HepG2 (cell line): ENCODE data around the gene POLR3GL. TPM values are rescaled to one million over a fixed set of nuclear protein-coding genes. Genes with fewer than 3 reads are reported as not detected.

Experiments
- ATAC-seq: fragments of 200-7000 bp; cut with Tn5 transposase; 3 replicates; pipeline ENCODE4 v1.9.1; 2020; ENCODE audit warnings: mild to moderate bottlenecking, moderate library complexity
- BruUV-seq: library from RNA; stranded (reverse); fragments of 400-500 nt; replicated peaks from 2 replicates; lab custom pipeline; 2021; lab: Mats Ljungman, UMichigan
- CTCF ChIA-PET: fragments of 300-600 bp; formaldehyde crosslinking; extraction: SDS; loops from one replicate; lab custom pipeline; 2021; ENCODE audit warnings: low total read pairs, inconsistent platforms, low intra/inter-chr PET ratio; lab: Yijun Ruan, JAX
- POLR2A ChIA-PET: fragments of 350-600 bp; sonication (Branson Sonifier 250); formaldehyde crosslinking; loops from one replicate; lab custom pipeline; 2020; ENCODE audit warnings: antibody characterized with exemption, inconsistent platforms; lab: Yijun Ruan, JAX
- DNase-seq: peaks from one replicate; pipeline ENCODE4 v3.0.0-alpha.2; 2015; ENCODE audit warnings: low spot score
- FAIRE-seq: peaks from 3 replicates; lab custom pipeline; 2011; peaks lifted over from hg19 to GRCh38; lab: Jason Lieb, UNC
- H2AFZ ChIP-seq: one replicate; pipeline ENCODE4 v1.6.1; 2011; ENCODE audit warnings: low read length, inconsistent platforms
- H3K27ac ChIP-seq: fragments of 300-600 bp; 3 replicates; pipeline ENCODE4 v1.8.0; 2011; ENCODE audit warnings: mixed run types, mild to moderate bottlenecking, mixed read lengths, low read length, inconsistent platforms; ENCODE audit not compliant: insufficient read depth; ENCODE audit errors: extremely low read length
- H3K27me3 ChIP-seq, 2 experiments: fragments of 200-600 bp in 1 of 2; 2 replicates in 1 of 2; 3 replicates in 1 of 2; pipeline versions ENCODE4 v1.6.0 to v1.8.0; 2011; ENCODE audit warnings: low read length in 2 of 2, mild to moderate bottlenecking in 2 of 2, moderate library complexity in 2 of 2, inconsistent platforms in 1 of 2; ENCODE audit not compliant: insufficient read depth in 2 of 2, control insufficient read depth in 1 of 2
- H3K36me3 ChIP-seq, 2 experiments: fragments of 200-600 bp in 1 of 2; replicated peaks in 1 of 2; 2 replicates in 1 of 2; 3 replicates in 1 of 2; pipeline versions ENCODE4 v1.5.1 to v1.8.0; 2011; ENCODE audit warnings: low read length in 2 of 2, inconsistent platforms in 1 of 2; ENCODE audit not compliant: insufficient read depth in 2 of 2, control insufficient read depth in 1 of 2
- H3K4me1 ChIP-seq: 2 replicates; pipeline ENCODE4 v1.5.1; 2012; ENCODE audit warnings: low read length, inconsistent platforms; ENCODE audit not compliant: insufficient read depth
- H3K4me2 ChIP-seq: 2 replicates; pipeline ENCODE4 v1.6.0; 2011; ENCODE audit warnings: low read depth, low read length, inconsistent platforms
- H3K4me3 ChIP-seq, 3 experiments: fragments of 200-600 bp in 1 of 3; sonication (generic), shearing (Covaris generic) in 1 of 3; replicated peaks in 1 of 3; 2 replicates each; pipeline ENCODE4 v1.5.1; 2011 to 2016; ENCODE audit warnings: low read length in 3 of 3, inconsistent platforms in 2 of 3, low read depth in 2 of 3, mild to moderate bottlenecking in 2 of 3, control low read depth in 1 of 3, mixed read lengths in 1 of 3; ENCODE audit not compliant: insufficient read depth in 1 of 3
- H3K79me2 ChIP-seq: one replicate; pipeline ENCODE4 v1.6.1; 2011; ENCODE audit warnings: low read length, inconsistent platforms; ENCODE audit not compliant: insufficient read depth
- H3K9ac ChIP-seq: 2 replicates; pipeline ENCODE4 v1.6.0; 2011; ENCODE audit warnings: mild to moderate bottlenecking, low read depth, low read length, inconsistent platforms; ENCODE audit not compliant: insufficient read depth
- H3K9me3 ChIP-seq: 2 replicates; pipeline ENCODE4 v1.5.1; 2012; ENCODE audit warnings: mild to moderate bottlenecking, low read length
- H4K20me1 ChIP-seq: 2 replicates; pipeline ENCODE4 v1.6.0; 2011; ENCODE audit warnings: inconsistent platforms, mild to moderate bottlenecking, low read length, moderate library complexity; ENCODE audit not compliant: insufficient read depth
- DBP ChIP-seq: sonication (generic); formaldehyde crosslinking; IDR thresholded peaks from 2 replicates; pipeline ENCODE4 v1.4.0; 2020; ENCODE audit warnings: missing genetic modification reagents; ENCODE audit errors: not compliant biosample characterization
- DPF2 ChIP-seq: sonication (generic); formaldehyde crosslinking; IDR thresholded peaks from 2 replicates; pipeline ENCODE4 v1.4.0; 2020; ENCODE audit warnings: mild to moderate bottlenecking, low read depth, missing genetic modification reagents, borderline replicate concordance
- ISL2 ChIP-seq: sonication (generic); formaldehyde crosslinking; IDR thresholded peaks from 2 replicates; pipeline ENCODE4 v1.5.0; 2020; ENCODE audit warnings: missing genetic modification reagents
- KDM3A ChIP-seq: IDR thresholded peaks from 2 replicates; pipeline ENCODE4 v1.6.1; 2018; ENCODE audit warnings: low read depth, missing compliant biosample characterization
- NFKB2 ChIP-seq: sonication (generic); formaldehyde crosslinking; IDR thresholded peaks from 2 replicates; pipeline ENCODE4 v1.4.0; 2020; ENCODE audit warnings: missing genetic modification reagents, borderline replicate concordance
- NR3C1 ChIP-seq: sonication (generic); formaldehyde crosslinking; IDR thresholded peaks from 2 replicates; pipeline ENCODE4 v1.4.0; 2020; ENCODE audit warnings: missing genetic modification reagents
- NRL ChIP-seq: sonication (generic); formaldehyde crosslinking; IDR thresholded peaks from 2 replicates; pipeline ENCODE4 v1.5.0; 2020; ENCODE audit warnings: missing genetic modification reagents, mild to moderate bottlenecking, moderate library complexity, borderline replicate concordance
- SMC3 ChIP-seq: IDR thresholded peaks from 2 replicates; pipeline ENCODE4 v1.6.1; 2011; ENCODE audit warnings: low read length, improper control_type of control experiment
- SNAI1 ChIP-seq: sonication (generic); formaldehyde crosslinking; IDR thresholded peaks from 2 replicates; pipeline ENCODE4 v1.5.0; 2020; ENCODE audit warnings: mild to moderate bottlenecking, missing genetic modification reagents, borderline replicate concordance
- SOX13 ChIP-seq, 3 experiments: fragments of 450-650 bp in 1 of 3; sonication (generic) in 1 of 3; formaldehyde crosslinking in 1 of 3; IDR thresholded peaks in 2 of 3; conservative IDR thresholded peaks in 1 of 3; 2 replicates each; pipeline versions ENCODE4 v1.5.0 to v1.6.1; 2016 to 2020; ENCODE audit warnings: antibody characterized with exemption in 1 of 3, mild to moderate bottlenecking in 1 of 3, missing compliant biosample characterization in 1 of 3, missing genetic modification reagents in 1 of 3, moderate library complexity in 1 of 3
- TEAD3 ChIP-seq: optimal IDR thresholded peaks from 2 replicates; pipeline ENCODE3; 2016; ENCODE audit warnings: borderline replicate concordance
- THAP8 ChIP-seq: sonication (generic); formaldehyde crosslinking; IDR thresholded peaks from 2 replicates; pipeline ENCODE4 v1.5.1; 2020; ENCODE audit warnings: missing genetic modification reagents, mild to moderate bottlenecking, borderline replicate concordance
- ZBTB21 ChIP-seq: sonication (generic); formaldehyde crosslinking; IDR thresholded peaks from 2 replicates; pipeline ENCODE4 v1.4.0; 2020; ENCODE audit warnings: missing genetic modification reagents
- ZFP1 ChIP-seq: IDR thresholded peaks from 2 replicates; pipeline ENCODE4 v1.6.1; 2016
- ZFP41 ChIP-seq: sonication (generic); formaldehyde crosslinking; IDR thresholded peaks from 2 replicates; pipeline ENCODE4 v1.4.0; 2020; ENCODE audit warnings: mild to moderate bottlenecking, missing genetic modification reagents, borderline replicate concordance
- ZNF296 ChIP-seq: sonication (generic); formaldehyde crosslinking; conservative IDR thresholded peaks from 2 replicates; pipeline ENCODE4 v1.5.0; 2020; ENCODE audit warnings: mild to moderate bottlenecking, missing genetic modification reagents
- ZNF563 ChIP-seq: sonication (generic); formaldehyde crosslinking; IDR thresholded peaks from 2 replicates; pipeline ENCODE4 v1.8.0; 2022; ENCODE audit warnings: mild to moderate bottlenecking, moderate library complexity, missing genetic modification reagents
- ZNF598 ChIP-seq: sonication (generic); formaldehyde crosslinking; IDR thresholded peaks from 2 replicates; pipeline ENCODE4 v1.5.1; 2020; ENCODE audit warnings: mild to moderate bottlenecking, missing genetic modification reagents, borderline replicate concordance
- ZSCAN22 ChIP-seq: sonication (generic); formaldehyde crosslinking; IDR thresholded peaks from 2 replicates; pipeline ENCODE4 v1.4.0; 2020; ENCODE audit warnings: mild to moderate bottlenecking, missing genetic modification reagents
- WGBS: methylation state at CpG from one replicate; pipeline ENCODE4 v1.1.6; 2017; ENCODE audit warnings: low lambda C conversion rate; 5-methylcytosine and 5-hydroxymethylcytosine counted together
- in situ Hi-C: cut with HindIII; loops from 2 replicates; pipeline ENCODE4 v1.10.0; 2017; ENCODE audit warnings: low pct_unique_long_range_greater_than_20kb; ENCODE audit not compliant: extremely low pct_ligation_motif_present
- intact Hi-C: fragments of 100-400 bp; cut with micrococcal nuclease; formaldehyde crosslinking; loops from one replicate; pipeline ENCODE4 v1.10.0; 2022; ENCODE audit not compliant: unreplicated experiment
- polyA plus RNA-seq, 8 experiments: library from polyadenylated mRNA; depleted of rRNA in 3 of 8; stranded (reverse) in 7 of 8; unstranded in 1 of 8; fragments of >200 nt; fragmentation: Illumina TruSeq in 4 of 8; extraction: Trizol in 4 of 8; gene quantifications; 2 replicates each; pipeline versions ENCODE4 v1.2.1 to v1.2.3, GENCODE V29; 2011 to 2016; ENCODE audit warnings: low read depth in 4 of 8, missing spikeins in 1 of 8, mixed read lengths in 1 of 8; ENCODE audit not compliant: insufficient read depth in 1 of 8
- total RNA-seq, 5 experiments: library from RNA; depleted of rRNA; stranded (reverse); fragments of >200 nt; fragmentation: Illumina TruSeq; extraction: Trizol; gene quantifications; 2 replicates each; pipeline ENCODE4 v1.2.3, GENCODE V29; 2016; ENCODE audit warnings: low read depth in 1 of 5
- TF ChIP-seq, protein P1 (sequence below): sonication (generic); formaldehyde crosslinking; IDR thresholded peaks from 2 replicates; pipeline ENCODE4 v1.5.1; 2020; ENCODE audit warnings: missing genetic modification reagents, mild to moderate bottlenecking, borderline replicate concordance

POLR3GL gene
- total and polyA plus RNA-seq, 2 of the 13 experiments (the other 11 are each of a cell fraction or from before 2014, with no cell fraction given) = 11.5 to 12.4 TPM

DNA sequence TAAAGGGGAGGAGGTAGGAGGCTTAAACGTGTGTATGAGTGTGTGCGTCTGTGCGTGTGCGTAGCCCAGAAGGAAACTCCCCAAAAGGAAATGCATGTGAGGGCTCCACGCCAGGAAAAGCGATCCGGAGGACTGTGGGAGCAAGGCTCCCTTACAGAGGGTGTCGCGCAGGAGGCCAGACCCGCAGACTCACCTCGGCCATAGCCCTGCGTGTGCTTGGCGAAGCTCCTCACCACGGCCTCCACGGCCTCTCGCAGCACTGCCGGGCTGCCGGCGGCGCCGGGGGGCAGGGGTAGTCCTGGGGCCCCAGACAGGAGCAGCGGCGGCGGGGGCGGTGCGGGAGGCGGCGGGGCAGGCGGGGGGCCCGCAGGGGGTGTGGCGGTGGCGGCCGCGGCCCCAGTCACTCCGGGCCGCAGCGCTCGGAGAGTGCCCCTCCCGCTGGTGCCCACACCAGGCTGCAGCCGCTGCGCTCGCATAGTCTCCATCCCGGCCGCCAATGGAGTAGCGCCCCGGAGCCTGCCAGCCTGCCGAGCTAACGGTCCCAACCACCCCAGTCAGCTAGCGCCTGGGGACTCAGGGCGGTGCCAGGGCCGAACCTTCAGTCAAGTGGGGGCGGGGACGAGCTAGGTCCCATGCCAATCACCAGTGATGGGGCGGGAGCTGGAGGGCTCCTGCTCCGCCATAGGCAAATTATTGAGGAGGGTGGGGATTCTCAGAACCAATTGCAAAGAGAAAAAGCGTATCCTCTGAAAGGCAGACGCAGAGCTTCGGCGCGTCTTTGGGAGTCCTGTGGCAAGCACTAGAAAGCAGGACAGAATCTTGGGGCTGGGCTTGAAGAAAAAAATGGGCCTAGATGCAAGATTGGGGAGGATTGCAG, 6.8 kb upstream of the POLR3GL start, which contains the start of gene LIX1L:
Gene LIX1L, minus strand, starts transcription at position 575 of the 877 bp plus-strand sequence. Its CDS starts 90 bp downstream, at position 485.
- DNase-seq (peak; percentile 91), FAIRE-seq (peak; percentile 68), ATAC-seq (peak; percentile 89)
- Histone ChIP-seq H3K27ac (peak within 1 kb of the TSS; percentile 61), H2AFZ (peak within 1 kb of the TSS; percentile 78), H3K9me3 (no peaks in the 10 kb centered on the region), H3K36me3 (no peaks in the 10 kb centered on the region), H3K4me2 (peak within 1 kb of the TSS; percentile 95), H3K79me2 (peaks cover 23% of the 10 kb centered on the region), H3K27me3 (peaks cover 0 to 25% of the 10 kb centered on the region in 2 experiments; a peak in 3 of 5 replicates), H4K20me1 (no peaks in the 10 kb centered on the region), H3K4me3 (peak within 1 kb of the TSS; percentile 73 to 89 (median 80)), H3K9ac (peak within 1 kb of the TSS; percentile 80), H3K4me1 (peaks cover 72% of the 10 kb centered on the region)
- ChIA-PET CTCF (no interaction called here), POLR2A (interaction anchor here (0.7 to 6.2 kb wide), 13 partner anchors 8 to 112 kb away, joined by 3 to 84 read pairs (median 3); partner anchors contain the start of genes NUDT17, PEX11B, PIAS3 and RBM8A)
- intact Hi-C loops = loop anchor here (5.0 kb wide), 1 partner anchor 65 kb away; no protein-coding TSS in a partner anchor
- no TSS peak for BruUV-seq
- in situ Hi-C loops = no loop called here
- WGBS = under 1% methylated on average over 14 of the region's 60 CpGs
- TF ChIP-seq NRL (CRISPR knock-in tag) = 0 out of 2 replicates have a peak, but pooled peaks have one; percentile 66
- no peak for TF ChIP-seq ZSCAN22
- TF ChIP-seq DBP (CRISPR knock-in tag) = no peak
- TF ChIP-seq DPF2 = no peak
- TF ChIP-seq KDM3A (CRISPR knock-in tag) = no peak
- TF ChIP-seq ZBTB21 (CRISPR knock-in tag) = no peak
- TF ChIP-seq NFKB2 (CRISPR knock-in tag) = peak; percentile 44; the same call in 1 of the 2 replicates
- TF ChIP-seq SNAI1 (CRISPR knock-in tag) = no peak
- TF ChIP-seq SOX13 (IDR thresholded peaks at IDR 0.05) = no peak
- no peak for TF ChIP-seq SOX13 (CRISPR knock-in tag; conservative IDR thresholded peaks at IDR 0.05 in 1 of 2, IDR thresholded peaks at IDR 0.05 in 1 of 2)
- no peak; the same call in 1 of the 2 replicates for TF ChIP-seq ZNF563
- TF ChIP-seq ZNF296 (CRISPR knock-in tag) = no peak
- no peak for TF ChIP-seq NR3C1 (CRISPR knock-in tag)
- TF ChIP-seq, protein P1, sequence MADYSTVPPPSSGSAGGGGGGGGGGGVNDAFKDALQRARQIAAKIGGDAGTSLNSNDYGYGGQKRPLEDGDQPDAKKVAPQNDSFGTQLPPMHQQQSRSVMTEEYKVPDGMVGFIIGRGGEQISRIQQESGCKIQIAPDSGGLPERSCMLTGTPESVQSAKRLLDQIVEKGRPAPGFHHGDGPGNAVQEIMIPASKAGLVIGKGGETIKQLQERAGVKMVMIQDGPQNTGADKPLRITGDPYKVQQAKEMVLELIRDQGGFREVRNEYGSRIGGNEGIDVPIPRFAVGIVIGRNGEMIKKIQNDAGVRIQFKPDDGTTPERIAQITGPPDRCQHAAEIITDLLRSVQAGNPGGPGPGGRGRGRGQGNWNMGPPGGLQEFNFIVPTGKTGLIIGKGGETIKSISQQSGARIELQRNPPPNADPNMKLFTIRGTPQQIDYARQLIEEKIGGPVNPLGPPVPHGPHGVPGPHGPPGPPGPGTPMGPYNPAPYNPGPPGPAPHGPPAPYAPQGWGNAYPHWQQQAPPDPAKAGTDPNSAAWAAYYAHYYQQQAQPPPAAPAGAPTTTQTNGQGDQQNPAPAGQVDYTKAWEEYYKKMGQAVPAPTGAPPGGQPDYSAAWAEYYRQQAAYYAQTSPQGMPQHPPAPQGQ (CRISPR knock-in tag) = no peak
- no peak for TF ChIP-seq ZFP41
- TF ChIP-seq ZNF598 = no peak
- no peak for TF ChIP-seq SMC3
- no peak for TF ChIP-seq ZFP1
- no peak for TF ChIP-seq ISL2
- TF ChIP-seq TEAD3 (CRISPR knock-in tag) = no peak
- TF ChIP-seq THAP8 (CRISPR knock-in tag) = 0 out of 2 replicates have a peak, but pooled peaks have one; percentile 24
